Anterior cingulate cortex (tissue), 58 donors: ENCODE measurements around the gene FAM222A.

ENCODE experiments used
- DNase-seq, 58 donors: peaks; one replicate each; lab custom pipeline; 2025; lab: John Stamatoyannopoulos, UW

The FAM222A gene

DNA sequence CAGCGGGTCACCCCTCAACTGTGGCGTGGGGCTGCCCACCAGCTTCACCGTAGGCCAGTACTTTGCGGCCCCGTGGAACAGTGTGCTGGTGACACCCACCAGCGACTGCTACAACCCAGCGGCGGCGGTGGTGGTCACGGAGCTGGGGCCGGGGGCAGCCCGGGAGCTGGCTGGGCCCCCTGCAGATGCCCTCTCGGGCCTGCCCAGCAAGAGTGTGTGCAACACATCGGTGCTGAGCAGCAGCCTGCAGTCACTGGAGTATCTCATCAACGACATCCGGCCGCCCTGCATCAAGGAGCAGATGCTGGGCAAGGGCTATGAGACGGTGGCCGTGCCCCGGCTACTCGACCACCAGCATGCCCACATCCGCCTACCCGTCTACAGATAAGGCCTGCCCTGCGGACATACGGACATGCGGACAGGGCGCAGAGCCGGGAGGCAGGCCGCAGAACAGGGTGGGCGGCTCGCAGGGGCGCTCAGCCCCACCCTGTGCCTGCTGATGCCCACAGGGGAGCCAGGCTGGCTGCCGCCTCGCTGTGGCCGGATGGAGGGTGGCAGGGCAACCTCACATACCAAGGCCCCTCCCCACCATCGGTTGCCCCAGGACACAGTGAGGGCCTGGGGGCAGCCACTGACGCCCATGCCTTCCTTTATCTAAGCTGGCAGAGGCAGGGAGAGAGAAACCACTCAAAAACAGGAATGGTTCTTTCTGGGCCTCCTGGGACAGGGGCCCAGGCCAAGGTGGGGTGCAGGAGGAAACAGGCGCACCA is 55.5 kb downstream of the FAM222A start:
- DNase-seq, result no peak

DNA sequence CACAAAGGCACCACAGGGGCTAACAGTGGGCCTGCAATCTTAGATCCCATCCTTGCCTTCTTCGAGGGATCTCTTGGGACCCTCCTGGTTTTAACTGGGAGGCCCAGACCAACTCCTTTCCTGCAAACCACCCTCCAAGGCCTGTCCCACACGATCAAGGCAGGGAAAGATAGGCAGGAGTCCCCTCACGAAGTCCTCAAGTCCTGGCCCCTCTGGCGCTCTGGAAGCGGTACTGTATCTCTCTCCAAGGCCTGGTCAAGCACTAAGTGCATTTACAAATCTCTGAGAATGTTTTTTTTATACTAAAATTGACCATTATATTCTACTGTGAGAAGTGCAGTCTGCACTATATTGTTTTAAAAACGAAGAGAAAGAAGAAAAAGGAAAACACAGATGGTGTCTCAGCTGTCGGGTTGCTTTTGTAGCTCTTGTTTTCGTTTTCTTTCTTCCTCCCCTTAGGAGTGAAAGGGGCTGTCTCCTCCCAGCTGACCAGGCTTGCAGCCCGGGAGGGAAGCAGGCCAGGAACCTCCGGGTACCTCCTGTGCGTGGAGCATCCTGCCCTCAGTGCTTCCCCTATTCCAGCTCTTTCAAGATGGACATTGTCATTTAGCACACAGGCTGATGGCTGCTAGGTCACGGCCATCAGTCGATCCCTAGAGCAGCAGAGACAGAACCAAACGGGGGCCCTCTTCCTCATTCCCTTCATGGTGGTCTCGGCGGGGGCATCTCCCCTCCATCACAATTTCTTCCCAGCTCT is 56.7 kb downstream of the FAM222A start:
- peak in 36 of 58 donors; percentile 6 to 66 (median 32) for DNase-seq

DNA sequence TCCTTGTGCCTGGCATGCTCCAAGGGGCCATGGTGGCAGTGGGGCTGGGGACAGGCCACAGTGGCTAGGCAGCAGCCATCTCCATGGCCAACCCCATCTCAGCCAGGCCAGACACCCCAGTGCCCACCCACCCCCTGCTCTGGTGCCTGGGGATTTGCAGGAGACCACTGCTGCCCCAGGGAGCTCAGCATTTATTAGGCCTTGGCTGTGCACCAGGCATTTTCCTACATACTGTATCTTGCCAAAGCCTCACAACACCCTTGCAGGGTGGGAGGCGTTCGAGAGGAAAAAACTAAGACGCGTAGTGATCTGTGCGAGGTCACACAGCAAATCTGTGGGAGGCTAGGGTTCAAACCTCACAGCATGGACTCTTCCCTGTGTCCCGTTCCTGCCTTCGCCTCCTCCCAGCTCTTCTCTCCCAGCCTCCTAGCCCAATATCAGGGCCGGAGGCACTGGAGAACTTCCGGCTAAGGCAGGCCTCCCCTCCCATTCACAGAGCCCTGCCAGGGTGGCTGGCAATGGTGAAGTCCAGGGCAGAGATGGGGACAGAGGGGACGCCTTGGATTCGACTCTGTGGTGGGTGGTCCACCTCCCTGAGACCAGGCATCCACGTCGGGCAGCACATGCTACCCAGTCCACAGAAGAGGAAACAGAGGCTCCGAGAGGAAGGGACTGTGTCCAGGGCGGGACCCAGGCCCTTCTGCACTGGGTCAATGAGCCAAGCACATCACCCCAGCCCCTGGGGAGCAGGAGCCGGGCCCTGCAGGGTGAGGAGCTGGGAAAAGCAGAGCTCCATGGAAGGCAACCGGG is 57.4 kb downstream of the FAM222A start:
- no peak for DNase-seq

DNA sequence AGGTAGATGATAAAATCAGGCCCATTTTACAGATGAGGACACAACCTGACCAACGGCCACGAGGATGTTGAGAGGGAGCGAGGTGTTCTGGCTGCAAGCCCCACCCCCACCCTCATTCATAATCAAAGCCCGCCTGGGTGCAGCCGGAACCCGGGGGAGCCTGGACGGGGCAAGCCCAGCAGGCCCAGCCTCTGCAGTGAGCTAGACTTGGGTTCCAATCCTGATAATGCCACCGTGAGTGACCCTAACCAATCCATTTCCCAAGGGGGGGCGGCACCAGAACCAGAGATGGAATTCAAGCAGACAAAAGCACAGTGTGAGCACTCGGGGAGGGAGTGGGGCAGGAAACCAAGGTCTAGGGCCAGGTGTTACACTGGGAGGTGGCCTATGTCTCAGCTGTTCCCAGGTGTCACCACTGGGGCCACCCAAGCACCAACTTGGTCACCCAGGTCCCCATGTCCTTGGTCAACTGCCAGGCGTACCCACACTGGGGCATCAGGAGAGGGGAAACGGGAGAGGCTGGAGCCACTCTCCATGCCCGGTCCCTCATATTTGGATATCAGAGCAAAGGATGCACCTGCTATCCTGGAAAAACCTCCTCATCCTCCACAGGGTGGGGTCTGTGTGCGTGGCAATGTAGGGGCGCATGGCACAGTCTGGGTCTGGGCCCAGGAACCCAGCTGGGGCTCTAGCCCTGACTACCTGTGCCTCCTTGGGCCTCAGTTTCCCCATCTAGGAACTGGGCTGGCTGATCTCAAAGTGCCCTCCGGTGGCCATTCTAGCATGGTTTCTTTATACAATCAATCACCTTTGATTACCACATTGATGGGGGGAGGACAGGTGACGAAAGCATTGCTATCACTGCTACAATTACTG is 58.4 kb downstream of the FAM222A start:
- DNase-seq, result no peak

DNA sequence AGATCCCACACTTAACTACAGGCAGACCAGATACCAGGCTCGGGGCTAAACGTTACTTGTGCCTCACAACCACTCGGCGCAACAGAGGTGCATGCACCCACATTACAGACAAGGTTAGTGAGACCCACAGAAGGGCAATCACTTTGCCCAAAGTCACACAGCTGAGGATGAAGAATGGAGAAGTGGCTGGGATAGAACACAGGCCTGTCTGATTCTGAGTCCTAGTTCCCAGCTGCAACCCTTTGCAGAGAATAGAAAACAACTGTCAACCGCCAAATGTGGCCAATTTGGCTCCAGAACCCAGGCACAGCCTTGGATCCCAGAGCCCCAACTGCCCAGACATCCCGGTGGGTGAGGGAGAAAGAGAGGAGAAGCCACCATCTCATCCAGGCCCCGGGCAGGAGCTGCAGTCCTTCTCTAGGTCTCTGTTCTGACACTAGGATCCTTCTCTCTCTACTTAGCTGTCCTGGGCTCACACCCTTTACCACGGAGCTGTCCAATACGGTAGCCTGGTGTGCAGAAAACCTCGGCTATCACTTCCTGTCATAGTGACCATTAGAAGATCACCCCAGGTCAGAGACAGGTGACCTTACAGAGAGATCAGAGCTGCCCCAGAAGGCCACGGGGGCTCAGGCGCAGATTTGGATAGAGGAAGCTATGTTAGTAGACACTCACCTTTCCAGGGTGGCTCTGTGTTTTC is 59.1 kb downstream of the FAM222A start:
- peak in 9 of 58 donors; percentile 7 to 53 (median 27) for DNase-seq

DNA sequence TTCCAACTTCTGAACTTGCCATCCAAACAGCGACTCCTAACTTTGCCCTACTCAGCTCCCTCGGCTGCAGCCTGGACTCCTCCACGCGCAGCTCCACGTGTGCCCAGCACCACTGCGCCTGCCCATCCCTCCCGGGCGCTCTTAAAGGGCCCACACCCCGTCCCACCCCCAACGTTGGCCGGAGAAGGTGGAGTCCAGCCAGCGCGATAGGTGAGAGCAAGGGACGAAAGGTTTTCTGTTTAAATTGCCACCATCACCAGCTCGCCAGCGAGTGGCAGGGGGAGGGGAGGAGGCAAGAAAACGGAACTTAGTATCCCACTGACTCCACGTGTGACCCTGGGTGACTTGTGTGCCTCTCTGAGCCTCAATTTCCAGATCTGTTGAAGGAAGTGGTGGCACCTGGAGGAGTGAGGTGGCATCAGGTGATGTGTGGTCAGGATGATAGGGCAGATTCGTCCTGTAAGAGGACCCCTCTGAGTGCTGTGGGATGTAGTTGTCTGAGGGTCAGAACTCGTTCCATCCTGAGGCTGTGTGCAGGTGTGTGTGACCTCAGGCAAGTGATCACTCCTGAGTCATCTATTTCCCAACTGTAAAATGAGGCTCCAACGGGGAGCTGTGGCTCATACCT is 59.9 kb downstream of the FAM222A start:
- DNase-seq, result peak in 23 of 58 donors; percentile 5 to 63 (median 30)

DNA sequence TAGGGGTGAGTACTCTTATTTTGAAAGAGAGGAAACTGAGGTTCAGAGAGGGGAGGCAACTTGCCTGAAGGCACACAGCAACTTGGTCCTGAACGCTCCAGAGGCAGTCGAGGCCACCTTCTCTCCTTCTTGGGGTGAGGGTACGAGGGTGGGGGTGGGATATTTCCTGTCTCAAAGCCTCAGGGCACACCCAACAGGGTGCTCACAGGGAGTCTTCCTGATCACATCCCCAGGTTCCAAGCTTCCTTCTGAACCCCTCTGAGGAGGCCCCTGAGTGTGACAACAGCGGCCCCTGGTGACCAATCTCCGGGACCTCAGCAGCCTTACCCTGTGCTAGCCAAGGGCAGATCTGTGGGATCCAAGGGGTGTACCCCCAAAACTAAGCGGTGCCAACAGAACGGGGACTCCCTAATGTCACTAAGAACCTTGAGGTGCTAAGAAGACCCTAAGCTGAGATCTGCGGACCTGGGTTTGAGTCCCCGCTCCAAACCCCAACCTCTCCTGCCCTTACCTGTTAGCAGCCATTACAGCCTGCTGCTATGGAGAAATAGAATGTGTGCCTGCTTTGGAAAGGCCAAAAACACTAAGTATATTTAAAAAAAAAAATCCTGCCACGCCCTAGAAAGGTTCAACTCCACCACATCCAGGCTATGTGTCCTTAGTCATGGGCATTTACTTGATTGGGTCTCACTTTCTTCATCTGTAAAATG is 61.7 kb downstream of the FAM222A start:
- DNase-seq, result peak in 54 of 58 donors; percentile 15 to 84 (median 52)

DNA sequence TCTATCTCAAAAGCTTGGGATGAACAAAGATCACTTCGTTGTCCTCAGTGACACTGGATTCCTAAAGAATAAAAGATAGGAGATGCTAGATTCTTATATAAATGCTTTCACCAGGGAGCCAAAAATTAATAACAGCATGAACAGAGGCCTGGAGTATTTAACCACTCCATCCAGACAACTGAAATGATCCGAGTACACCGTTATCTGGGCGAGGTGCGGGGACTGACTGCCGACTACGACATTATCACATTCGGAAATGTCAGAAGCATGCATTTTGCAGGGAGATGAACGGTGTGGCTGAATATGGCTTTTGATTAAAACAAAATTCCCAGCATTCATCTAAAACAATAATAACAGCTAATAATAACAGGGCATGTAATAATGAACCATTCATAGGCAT is 63.0 kb downstream of the FAM222A start:
- no peak for DNase-seq

DNA sequence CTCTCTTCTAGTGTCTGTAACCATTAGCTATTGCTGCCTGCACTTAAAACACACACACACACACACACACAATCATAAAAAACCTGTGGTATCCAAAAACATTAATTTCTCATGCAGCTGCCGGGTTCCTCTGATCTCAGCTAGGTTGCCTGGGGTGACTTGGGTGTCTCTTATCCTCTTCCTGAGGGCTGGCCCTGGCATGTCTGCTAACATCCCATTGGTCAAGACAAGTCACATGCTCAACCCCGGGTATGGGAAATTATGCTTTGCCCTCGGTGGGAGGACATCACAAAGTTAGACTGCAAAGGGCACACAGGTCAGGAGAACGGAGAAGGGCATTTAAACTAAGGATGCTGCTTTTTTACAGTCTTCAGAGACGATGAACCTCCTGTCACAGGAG is 63.9 kb downstream of the FAM222A start:
- DNase-seq, result no peak

DNA sequence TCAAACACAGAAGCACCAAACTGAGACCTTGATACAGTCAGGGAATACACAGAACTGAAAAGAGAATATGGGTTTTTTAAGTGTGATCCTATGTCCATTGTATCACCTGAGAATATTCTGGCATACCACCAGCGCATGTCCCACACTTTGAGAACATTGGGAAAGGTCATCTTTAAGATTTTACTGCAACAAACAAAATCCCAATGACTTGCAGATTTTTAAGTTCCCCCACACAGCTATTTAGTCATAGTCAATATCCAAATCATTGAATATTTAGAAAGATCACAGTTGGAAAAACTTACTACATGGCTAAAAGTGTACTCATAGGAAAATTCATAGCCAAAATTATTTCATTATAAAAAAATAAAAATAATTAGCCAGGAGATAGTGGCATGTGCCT is 65.1 kb downstream of the FAM222A start:
- DNase-seq, result no peak

DNA sequence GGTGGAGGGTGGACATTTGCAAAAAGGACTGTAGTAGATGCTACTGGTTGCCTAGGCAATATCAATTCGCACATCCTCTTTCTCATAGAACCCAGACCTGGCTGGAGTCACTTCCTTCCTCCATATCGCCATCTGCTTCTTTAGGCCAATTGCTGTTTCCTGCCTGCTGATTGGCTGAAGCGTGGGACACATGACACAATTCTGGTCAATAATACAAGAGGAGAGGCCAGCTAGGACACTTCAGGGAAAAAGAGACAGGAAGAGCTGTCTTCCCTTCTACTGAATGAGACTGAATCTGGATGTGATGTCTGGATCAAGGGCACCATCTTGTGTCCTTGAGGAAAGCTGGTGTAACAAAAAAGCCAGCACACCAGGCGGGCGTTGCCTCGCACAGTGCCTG is 65.8 kb downstream of the FAM222A start:
- no peak for DNase-seq

DNA sequence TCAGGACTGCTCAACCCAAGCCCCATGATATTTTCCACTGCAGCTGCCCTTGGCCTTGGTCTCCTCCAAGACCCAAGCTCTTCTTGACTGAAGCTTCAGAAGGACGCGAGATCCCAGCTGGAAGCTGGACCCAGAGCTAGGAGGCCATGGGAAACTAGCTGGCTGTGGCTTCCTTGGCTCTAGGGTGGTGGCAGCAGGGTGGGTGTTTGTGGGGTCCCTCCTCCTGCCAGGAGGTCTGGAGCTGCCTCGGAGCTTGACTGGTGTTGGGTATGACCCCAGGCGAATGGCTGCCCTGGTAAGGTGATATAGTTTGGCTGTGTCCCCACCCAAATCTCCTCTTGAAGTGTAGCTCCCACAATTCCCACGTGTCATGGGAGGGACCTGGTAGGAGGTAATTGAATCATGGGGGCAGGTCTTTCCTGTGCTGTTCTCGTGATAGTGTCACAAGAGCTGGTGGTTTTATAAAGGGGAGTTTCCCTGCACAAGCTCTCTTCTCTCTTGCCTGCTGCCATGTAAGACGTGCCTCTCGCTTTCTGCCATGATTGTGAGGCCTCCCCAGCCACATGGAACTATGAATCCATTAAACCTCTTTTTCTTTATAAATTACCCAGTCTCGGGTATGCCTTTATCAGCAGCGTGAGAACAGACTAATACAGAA is 68.2 kb downstream of the FAM222A start:
- DNase-seq, result no peak

DNA sequence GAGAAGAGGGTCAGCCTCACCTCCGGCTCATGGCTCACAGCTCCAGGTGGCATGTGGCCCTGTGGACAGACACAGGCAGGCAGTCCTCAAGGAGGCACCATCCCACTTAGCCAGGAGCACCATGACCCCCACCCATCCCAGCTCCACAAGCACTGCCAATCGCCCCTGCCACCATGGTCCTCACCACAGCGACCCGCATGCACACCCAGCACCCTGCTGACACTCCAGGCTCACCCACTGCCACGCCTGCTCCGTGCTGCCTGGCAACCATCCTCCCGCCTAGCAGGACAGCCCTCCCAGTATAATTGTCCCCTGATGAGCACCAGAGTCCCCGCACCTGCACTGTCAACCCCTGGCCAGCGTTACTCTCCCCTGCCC is 68.7 kb downstream of the FAM222A start:
- DNase-seq, result no peak

DNA sequence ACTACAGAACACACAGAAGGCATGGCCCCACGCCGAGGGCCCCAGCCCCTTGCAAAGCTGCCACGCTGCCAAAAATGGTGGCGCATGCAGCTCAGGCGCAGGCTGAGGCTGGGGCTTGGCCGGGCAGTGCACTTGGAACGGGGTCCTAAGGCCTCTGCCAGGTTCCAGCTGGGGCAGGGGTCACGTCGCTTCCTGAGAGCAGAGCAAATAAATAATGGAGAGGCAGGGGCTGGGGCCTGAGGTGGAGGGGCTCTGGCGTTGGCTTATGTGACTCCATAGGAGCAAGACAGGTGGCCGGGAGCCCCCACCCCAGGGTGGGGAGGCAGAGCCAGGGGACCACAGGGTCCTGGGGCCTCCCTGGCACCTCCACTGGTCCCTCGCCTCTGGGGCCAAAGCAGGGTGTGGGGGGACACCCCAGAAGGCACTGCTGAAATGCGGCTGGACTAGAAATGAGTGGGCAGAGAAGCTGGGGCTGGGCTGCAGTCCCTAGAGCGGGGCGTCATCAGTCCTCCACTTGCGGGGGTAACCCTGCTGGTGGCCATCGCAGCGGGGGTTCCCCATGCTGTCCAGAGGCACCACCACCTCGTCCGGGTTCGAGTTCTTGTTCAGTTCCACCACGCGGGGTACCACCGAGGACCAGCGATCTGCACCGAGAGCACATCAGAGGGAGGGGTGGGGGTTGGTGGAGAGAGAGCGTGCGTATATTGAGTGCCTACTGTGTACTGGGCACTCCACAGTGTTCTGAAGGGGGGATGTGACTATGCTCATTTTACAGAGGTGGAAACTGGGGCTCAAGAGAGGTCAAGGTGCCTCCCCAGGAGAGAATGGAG is 69.7 kb downstream of the FAM222A start:
- no peak for DNase-seq

DNA sequence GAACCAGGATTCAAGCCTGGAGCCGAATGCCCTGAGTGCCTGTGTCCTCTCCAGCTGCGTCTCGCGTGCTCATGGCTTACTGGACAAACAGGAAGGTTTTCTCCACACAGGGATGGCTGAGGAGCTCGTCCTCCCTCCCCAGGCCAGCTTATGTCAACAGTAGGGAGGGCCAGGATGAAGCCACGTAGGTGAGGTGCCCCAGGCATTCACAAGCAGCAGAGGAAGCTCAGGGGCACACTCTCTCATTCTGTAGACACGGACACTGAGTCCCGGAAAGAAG is 70.3 kb downstream of the FAM222A start:
- no peak for DNase-seq

DNA sequence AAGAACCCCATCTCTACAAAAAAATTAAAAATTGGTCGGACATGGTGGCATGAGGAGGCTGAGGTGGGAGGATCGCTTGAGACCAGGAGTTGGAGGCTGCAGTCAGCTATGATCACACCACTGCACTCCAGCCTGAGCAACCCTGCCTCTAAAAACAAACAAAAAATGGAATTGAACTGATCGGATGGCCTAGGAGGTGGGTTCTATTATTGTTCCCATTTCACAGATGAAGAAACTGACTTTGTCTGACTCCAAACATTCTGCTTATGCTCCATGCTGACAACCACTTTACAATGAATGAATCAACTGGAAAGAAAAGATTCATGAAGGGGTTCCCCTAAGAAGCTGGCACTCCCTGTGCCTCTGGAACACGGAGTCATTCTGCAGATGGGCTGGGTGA is 72.2 kb downstream of the FAM222A start:
- DNase-seq, result no peak

DNA sequence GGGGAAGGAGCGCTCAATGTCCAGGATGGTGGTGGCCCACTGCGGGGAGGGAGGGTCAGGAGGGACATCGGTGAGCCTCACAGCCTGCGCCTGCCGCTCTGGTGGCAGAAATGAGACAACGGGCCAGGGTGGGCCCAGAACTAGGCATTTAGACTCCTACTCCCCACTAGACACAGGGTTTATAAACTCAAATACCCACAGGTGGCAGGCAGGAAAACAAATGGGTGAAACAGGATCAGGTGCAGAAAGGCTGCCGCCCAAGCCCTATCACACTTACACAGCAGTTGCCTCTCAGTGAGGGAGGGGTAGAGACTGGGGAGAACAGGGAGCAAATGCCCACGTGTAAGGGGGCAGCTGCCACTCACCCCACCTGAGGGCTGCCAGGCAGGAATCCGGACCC is 73.2 kb downstream of the FAM222A start:
- no peak for DNase-seq
